PC-9 (cell line): ENCODE measurements around the gene PSMG2. TPM values are rescaled to one million over a fixed set of nuclear protein-coding genes. Genes with fewer than 3 reads are reported as not detected.

Experiments used
- BruUV-seq: library from RNA; stranded (reverse); fragments of 400-500 nt; replicated peaks from 2 replicates; lab custom pipeline; 2021; lab: Mats Ljungman, UMichigan
- CTCF ChIA-PET: fragments of 300-600 bp; sonication (Branson Sonifier 250); formaldehyde crosslinking; loops from one replicate; lab custom pipeline; 2022; ENCODE audit warnings: antibody characterized with exemption; lab: Charles Lee
- POLR2A ChIA-PET: fragments of 300-600 bp; sonication (Branson Sonifier 250); formaldehyde crosslinking; loops from one replicate; lab custom pipeline; 2022; ENCODE audit warnings: antibody characterized with exemption; ENCODE audit not compliant: unreplicated experiment; lab: Charles Lee
- DNase-seq, 2 experiments: peaks; one replicate each; pipeline versions ENCODE4 v3.0.0 to v3.0.0-alpha.2; 2015 to 2022; ENCODE audit warnings: mixed read lengths in 1 of 2
- H2AFZ ChIP-seq: fragments of 200-600 bp; sonication (generic); 2 replicates; pipeline ENCODE4 v1.8.1; 2017; ENCODE audit warnings: antibody characterized with exemption
- H3F3A ChIP-seq: fragments of 200-600 bp; sonication (generic); 2 replicates; pipeline ENCODE4 v1.8.1; 2017; ENCODE audit warnings: antibody characterized with exemption, mild to moderate bottlenecking, low read depth; ENCODE audit not compliant: insufficient read depth
- H3K27ac ChIP-seq: fragments of 200-600 bp; sonication (generic); 2 replicates; pipeline ENCODE4 v1.6.1; 2016; ENCODE audit warnings: mixed run types
- H3K27me3 ChIP-seq: fragments of 200-600 bp; sonication (generic); 2 replicates; pipeline ENCODE4 v1.6.1; 2016; ENCODE audit warnings: low read depth, mixed run types; ENCODE audit not compliant: insufficient read depth
- H3K36me3 ChIP-seq: fragments of 200-600 bp; sonication (generic); 2 replicates; pipeline ENCODE4 v1.6.1; 2016; ENCODE audit warnings: low read depth, mixed run types
- H3K4me1 ChIP-seq: fragments of 200-600 bp; sonication (generic); replicated peaks from 2 replicates; pipeline ENCODE4 v1.6.1; 2016; ENCODE audit warnings: mixed run types; ENCODE audit not compliant: insufficient read depth
- H3K4me2 ChIP-seq: fragments of 200-600 bp; sonication (generic); 2 replicates; pipeline ENCODE4 v1.6.1; 2017; ENCODE audit warnings: mixed run types
- H3K4me3 ChIP-seq: fragments of 200-600 bp; sonication (generic); 2 replicates; pipeline ENCODE4 v1.6.1; 2016; ENCODE audit warnings: mixed run types
- H3K79me2 ChIP-seq: fragments of 200-600 bp; sonication (generic); 2 replicates; pipeline ENCODE4 v1.6.1; 2017; ENCODE audit warnings: low read depth, mixed run types
- H3K9me2 ChIP-seq: fragments of 200-600 bp; sonication (generic); 2 replicates; pipeline ENCODE4 v1.8.1; 2017; ENCODE audit warnings: mild to moderate bottlenecking; ENCODE audit not compliant: insufficient read depth
- H3K9me3 ChIP-seq: fragments of 200-600 bp; sonication (generic); 2 replicates; pipeline ENCODE4 v1.8.1; 2016; ENCODE audit warnings: low read depth; ENCODE audit not compliant: insufficient read depth
- H4K20me1 ChIP-seq: fragments of 200-600 bp; sonication (generic); 2 replicates; pipeline ENCODE4 v1.8.1; 2017; ENCODE audit not compliant: insufficient read depth
- CTCF ChIP-seq: fragments of 200-600 bp; sonication (generic); conservative IDR thresholded peaks from 2 replicates; pipeline ENCODE4 v1.6.1; 2017; ENCODE audit warnings: mixed run types, antibody characterized with exemption, mild to moderate bottlenecking, moderate library complexity
- EZH2 ChIP-seq: fragments of 200-600 bp; sonication (generic); IDR thresholded peaks from 2 replicates; pipeline ENCODE4 v1.8.0; 2017; ENCODE audit warnings: antibody characterized with exemption, low read depth
- intact Hi-C: fragments of 100-400 bp; cut with micrococcal nuclease; formaldehyde crosslinking; loops from one replicate; pipeline ENCODE4 v1.10.0; 2022; ENCODE audit not compliant: unreplicated experiment
- total RNA-seq: library from RNA; stranded (reverse); gene quantifications from 2 replicates; pipeline ENCODE4 v1.2.3, GENCODE V29; 2021

PSMG2 gene
- total RNA-seq, 1 experiment from 2014 or later, result 123 TPM

GRCh38 chr18:12773369-12773768 lies 70.5 kb downstream of the PSMG2 start:
- TF ChIP-seq CTCF (no peak), EZH2 (no peak)
- POLR2A ChIA-PET, result no interaction called here
- Histone ChIP-seq H3K9me2 (no peaks in the 10 kb centered on the region), H3F3A (no peaks in the 10 kb centered on the region), H3K27me3 (no peaks in the 10 kb centered on the region), H4K20me1 (no peaks in the 10 kb centered on the region), H3K4me3 (no peak overlapping the region), H3K79me2 (no peaks in the 10 kb centered on the region), H3K36me3 (no peaks in the 10 kb centered on the region), H3K4me2 (no peak overlapping the region), H3K27ac (no peak overlapping the region), H3K9me3 (no peaks in the 10 kb centered on the region), H2AFZ (no peak overlapping the region), H3K4me1 (no peaks in the 10 kb centered on the region)
- intact Hi-C loops, result no loop called here
- CTCF ChIA-PET, result no interaction called here
- DNase-seq, result no peak
- no TSS peak for BruUV-seq

- no peak for DNase-seq
- no peaks in the 10 kb centered on the region for H3K36me3 ChIP-seq
- no peak overlapping the region for H2AFZ ChIP-seq
- no peak for TF ChIP-seq CTCF
- TF ChIP-seq EZH2, result no peak
- H3K79me2 ChIP-seq, result no peaks in the 10 kb centered on the region
- H3K9me2 ChIP-seq, result no peaks in the 10 kb centered on the region
- no TSS peak for BruUV-seq
- H3F3A ChIP-seq, result no peaks in the 10 kb centered on the region
- no peak overlapping the region for H3K27ac ChIP-seq
- H3K4me1 ChIP-seq, result no peaks in the 10 kb centered on the region
- no peaks in the 10 kb centered on the region for H3K9me3 ChIP-seq
- H4K20me1 ChIP-seq, result no peaks in the 10 kb centered on the region
- intact Hi-C loops, result no loop called here
- no peak overlapping the region for H3K4me2 ChIP-seq
- H3K4me3 ChIP-seq, result no peak overlapping the region
- POLR2A ChIA-PET, result interaction anchor here (0.6 kb wide), 1 partner anchor 160 kb away, joined by 4 read pairs; no protein-coding TSS in a partner anchor
- H3K27me3 ChIP-seq, result no peaks in the 10 kb centered on the region
- CTCF ChIA-PET, result no interaction called here
Observed at GRCh38 chr18:12774982-12775381, 72.1 kb downstream of the PSMG2 start.

Other genes with a start within 250 kb of the PSMG2 start
- 26.1 and 36.4 TPM in 2 replicates for gene SPIRE1, start 44.9 kb upstream of the PSMG2 start, total RNA-seq
- gene CEP76, start 319 bp upstream of the PSMG2 start, total RNA-seq, result 14.5 and 15.1 TPM in 2 replicates
- gene PTPN2, start 181.2 kb downstream of the PSMG2 start, total RNA-seq, result 77.2 and 78.1 TPM in 2 replicates
- 98.3 and 101 TPM in 2 replicates for gene SEH1L, start 245.0 kb downstream of the PSMG2 start, total RNA-seq